ENCODE data around the gene MEI1. TPM values are rescaled to one million over a fixed set of nuclear protein-coding genes. Genes with fewer than 3 reads are reported as not detected.
A peak's percentile ranks its signal among the peaks of the same experiment; 100 is the strongest.
"Not testable (repeated sequence)": the region's sequence is repeated elsewhere in the genome, so short reads cannot be mapped to it uniquely, and the experiment has no call there.

The MEI1 gene
- total RNA-seq, 1 donor from 2014 or later = 3.7 TPM

GRCh38 chr22:41818596-41818995 is 119.3 kb downstream of the MEI1 start:
- no peak for DNase-seq (ENCODE audit: low read depth in 2 of 2)

GRCh38 chr22:41819257-41819656 is 120.0 kb downstream of the MEI1 start:
- DNase-seq (ENCODE audit: low read depth in 2 of 2) = no peak

GRCh38 chr22:41820447-41820846 is 121.1 kb downstream of the MEI1 start:
- DNase-seq (ENCODE audit: low read depth in 2 of 2) = no peak

- no peak for DNase-seq (ENCODE audit: low read depth in 2 of 2)
Measured at GRCh38 chr22:41821471-41822316, 122.4 kb downstream of the MEI1 start.

GRCh38 chr22:41822317-41823057 is 123.2 kb downstream of the MEI1 start:
- peak; percentile 69 to 79 for DNase-seq (ENCODE audit: low read depth in 2 of 2)

GRCh38 chr22:41823797-41824196 is 124.5 kb downstream of the MEI1 start:
- no peak for DNase-seq (ENCODE audit: low read depth in 2 of 2)

GRCh38 chr22:41825376-41825775 is 126.1 kb downstream of the MEI1 start:
- peak in 1 of 2 donors; percentile 37 for DNase-seq (ENCODE audit: low read depth in 2 of 2)

GRCh38 chr22:41826021-41826420 is 126.7 kb downstream of the MEI1 start:
- no peak for DNase-seq (ENCODE audit: low read depth in 2 of 2)

GRCh38 chr22:41826430-41827383 is 127.4 kb downstream of the MEI1 start:
- no peak for DNase-seq (ENCODE audit: low read depth in 2 of 2)

GRCh38 chr22:41827671-41828070 is 128.4 kb downstream of the MEI1 start:
- DNase-seq (ENCODE audit: low read depth in 2 of 2) = peak in 1 of 2 donors; percentile 27

- no peak for DNase-seq (ENCODE audit: low read depth in 2 of 2)
Measured at GRCh38 chr22:41828516-41828915, 129.2 kb downstream of the MEI1 start.

- DNase-seq (ENCODE audit: low read depth in 2 of 2) = no peak
Measured at GRCh38 chr22:41830174-41830573, 130.9 kb downstream of the MEI1 start.

GRCh38 chr22:41831383-41831782 is 132.1 kb downstream of the MEI1 start:
- DNase-seq (ENCODE audit: low read depth in 2 of 2) = peak; percentile 25 to 54

GRCh38 chr22:41831828-41832552 is 132.7 kb downstream of the MEI1 start:
- DNase-seq (ENCODE audit: low read depth in 2 of 2) = no peak

- DNase-seq (ENCODE audit: low read depth in 2 of 2) = peak; percentile 98 to 100
Measured at GRCh38 chr22:41832553-41833368, 133.5 kb downstream of the MEI1 start, which contains the start of gene SREBF2. TSS of gene SREBF2 (plus strand) at chr22:41833105. CDS start at chr22:41833271, 166 bp downstream.

- peak in 1 of 2 donors; percentile 41 for DNase-seq (ENCODE audit: low read depth in 2 of 2)
Measured at GRCh38 chr22:41833369-41834004, 134.2 kb downstream of the MEI1 start.

- no peak for DNase-seq (ENCODE audit: low read depth in 2 of 2)
Measured at GRCh38 chr22:41834005-41834944, 135.0 kb downstream of the MEI1 start.

GRCh38 chr22:41835462-41835861 is 136.2 kb downstream of the MEI1 start:
- DNase-seq (ENCODE audit: low read depth in 2 of 2) = not testable (repeated sequence)

All from dermis microvascular lymphatic vessel endothelial cell (primary cell).